RPMI7951 (cell line): Measurements from ENCODE around the gene HABP4. TPM values are rescaled to one million over a fixed set of nuclear protein-coding genes. Genes with fewer than 3 reads are reported as not detected.

ENCODE experiments used
- DNase-seq: peaks from one replicate; pipeline ENCODE4 v3.0.0-alpha.2; 2012; ENCODE audit warnings: low read depth
- total RNA-seq: library from RNA; depleted of rRNA; stranded (reverse); fragments of >200 nt; shearing (Covaris generic); gene quantifications from 2 replicates; pipeline ENCODE4 v1.2.3, GENCODE V29; 2014; rRNA removed

Gene HABP4
- total RNA-seq, 1 experiment from 2014 or later, result 8.8 TPM

DNA sequence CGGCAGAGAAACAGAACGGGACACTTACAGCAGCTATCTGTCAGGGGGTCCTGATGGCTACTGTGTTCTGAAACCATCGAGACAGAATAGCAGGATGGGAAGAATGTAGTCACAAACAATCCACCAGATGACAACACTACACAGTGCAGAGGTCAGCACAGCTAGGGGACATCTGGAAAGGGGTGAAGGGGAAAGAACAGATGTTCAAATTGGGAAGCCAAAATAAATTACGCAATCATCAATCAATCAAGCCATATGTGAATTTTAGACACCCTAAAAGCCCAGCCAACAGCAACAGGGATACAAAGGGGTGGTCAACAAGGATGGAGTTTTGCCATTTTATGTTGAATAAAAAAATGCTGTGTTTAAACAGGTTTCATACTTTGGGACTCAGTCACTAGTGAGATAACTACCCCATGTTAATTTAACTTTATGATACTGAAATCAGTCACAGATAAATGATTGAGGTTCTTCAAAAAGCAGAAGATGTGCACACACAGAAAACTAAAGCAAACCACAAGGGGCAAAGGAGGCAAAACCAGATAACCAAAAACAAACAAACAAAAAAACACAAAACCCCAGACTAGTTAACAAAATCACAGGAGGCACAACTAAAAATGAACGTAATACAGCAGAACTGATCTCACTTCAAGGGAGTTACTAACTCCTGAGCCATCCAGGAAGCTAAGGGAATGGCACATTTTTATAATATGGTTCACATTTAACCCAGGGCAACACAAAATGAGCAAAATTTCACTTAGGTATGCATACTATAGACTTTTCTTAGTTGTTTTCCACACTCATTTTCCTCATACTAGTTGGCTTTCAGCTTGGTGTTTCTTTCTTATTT, 65.9 kb downstream of the HABP4 start:
- no peak for DNase-seq

DNA sequence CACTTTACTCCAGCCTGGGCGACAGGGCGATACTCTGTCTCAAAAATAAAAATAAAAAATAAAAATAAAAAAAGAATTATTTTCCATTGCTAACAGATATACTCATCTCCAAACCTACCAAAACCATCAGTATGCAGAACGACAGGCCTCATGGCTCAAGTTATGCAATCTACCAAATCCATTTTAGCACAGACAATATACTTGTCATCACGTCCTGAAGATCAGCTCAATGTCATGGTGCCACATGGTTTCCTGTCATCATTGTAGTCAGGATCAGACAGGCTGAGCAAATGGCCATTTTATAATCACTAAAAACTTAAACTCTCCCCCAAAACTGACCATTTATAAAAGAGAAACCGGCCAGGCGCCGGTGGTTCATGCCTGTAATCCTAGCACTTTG, 69.1 kb downstream of the HABP4 start:
- DNase-seq, result no peak

DNA sequence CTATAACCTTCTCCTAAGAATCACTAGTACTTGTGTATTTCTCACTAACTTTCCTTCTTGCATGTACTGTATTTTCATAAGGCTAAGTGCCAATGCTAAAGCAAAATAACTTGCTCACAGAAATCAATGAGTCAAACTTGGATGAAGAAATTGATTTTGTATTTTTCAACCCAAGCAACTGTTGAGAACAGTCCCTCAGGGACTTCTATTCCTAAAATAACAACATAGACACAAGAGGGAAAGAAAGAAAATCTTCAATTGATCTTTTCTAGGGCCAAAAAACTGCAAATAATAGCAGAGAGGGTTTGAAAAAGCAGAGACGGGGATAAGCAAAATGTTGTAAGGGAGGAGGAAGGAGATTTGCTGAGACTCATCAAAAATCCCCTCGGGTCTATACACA, 69.8 kb downstream of the HABP4 start:
- DNase-seq, result no peak

DNA sequence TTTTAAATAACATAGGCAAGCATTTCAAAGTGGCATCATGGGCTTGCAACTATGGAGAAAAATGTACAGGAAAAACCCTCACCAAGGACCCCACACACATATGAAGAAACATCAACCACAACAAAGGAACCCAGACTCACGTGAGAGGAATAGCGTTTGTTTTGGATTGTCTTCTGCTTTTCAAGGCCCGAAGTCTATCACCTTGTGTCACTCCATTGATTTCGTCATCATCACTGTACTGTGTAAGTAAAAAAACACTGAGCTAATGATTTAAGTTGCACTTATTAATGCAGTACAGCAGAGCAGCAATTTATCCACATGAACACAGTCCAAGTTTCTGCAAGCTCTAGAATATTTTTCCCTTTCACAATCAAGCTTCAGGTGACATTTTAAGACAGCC, 72.4 kb downstream of the HABP4 start:
- no peak for DNase-seq

DNA sequence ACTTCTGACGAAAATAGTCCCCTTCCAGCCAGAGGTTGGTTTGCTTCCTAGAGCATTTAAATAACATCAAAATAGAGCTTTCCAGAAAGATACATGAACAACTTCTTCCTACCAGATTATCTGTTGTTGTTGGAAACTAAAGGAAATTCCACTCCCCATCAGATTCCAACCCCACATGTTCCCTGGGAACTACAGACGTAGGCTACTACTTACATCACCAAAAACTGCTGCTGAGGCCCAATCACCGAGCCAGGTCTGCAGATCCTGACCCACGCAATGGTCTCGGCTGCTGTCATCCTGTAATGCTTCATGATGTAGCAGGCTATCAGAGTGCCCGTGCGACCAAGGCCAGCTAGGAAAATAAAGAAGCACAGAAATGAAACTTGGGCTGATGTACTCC, 73.4 kb downstream of the HABP4 start:
- DNase-seq, result no peak

DNA sequence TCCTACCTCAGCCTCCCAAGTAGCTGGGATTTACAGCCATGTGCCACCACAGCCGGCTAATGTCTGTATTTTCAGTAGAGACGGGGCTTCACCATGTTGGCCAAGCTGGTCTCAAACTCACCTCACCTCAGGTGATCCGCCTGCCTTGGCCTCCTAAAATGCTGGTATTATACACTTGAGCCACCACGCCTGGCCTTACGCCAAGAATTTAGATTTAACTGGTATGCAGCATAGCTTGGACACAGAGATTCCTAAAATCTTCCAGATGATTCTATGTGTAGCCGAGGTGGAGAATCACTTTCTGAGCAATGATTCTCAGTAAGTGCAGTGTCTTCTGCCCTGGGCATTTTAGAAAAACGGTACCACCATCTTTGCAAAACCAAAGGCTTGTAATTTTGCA, 74.1 kb downstream of the HABP4 start:
- no peak for DNase-seq

DNA sequence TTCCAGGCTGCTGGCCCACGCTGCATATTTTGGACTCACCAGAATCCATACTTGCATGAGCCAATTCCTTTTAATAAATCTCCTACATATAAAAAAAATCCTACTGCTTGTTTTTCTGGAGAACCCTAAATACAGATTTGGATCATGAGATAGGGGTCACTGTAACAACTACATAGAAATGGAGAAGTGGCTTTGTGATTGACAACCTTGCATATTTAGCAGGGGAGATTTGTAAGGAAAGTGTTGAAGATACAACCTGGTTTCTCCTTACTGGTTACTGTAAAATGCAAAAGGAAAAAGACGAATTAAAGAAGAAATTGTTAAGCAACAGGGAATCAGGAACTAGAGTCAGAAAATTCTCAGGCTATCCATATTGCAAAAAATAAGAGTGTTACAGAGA, 74.8 kb downstream of the HABP4 start:
- DNase-seq, result no peak

DNA sequence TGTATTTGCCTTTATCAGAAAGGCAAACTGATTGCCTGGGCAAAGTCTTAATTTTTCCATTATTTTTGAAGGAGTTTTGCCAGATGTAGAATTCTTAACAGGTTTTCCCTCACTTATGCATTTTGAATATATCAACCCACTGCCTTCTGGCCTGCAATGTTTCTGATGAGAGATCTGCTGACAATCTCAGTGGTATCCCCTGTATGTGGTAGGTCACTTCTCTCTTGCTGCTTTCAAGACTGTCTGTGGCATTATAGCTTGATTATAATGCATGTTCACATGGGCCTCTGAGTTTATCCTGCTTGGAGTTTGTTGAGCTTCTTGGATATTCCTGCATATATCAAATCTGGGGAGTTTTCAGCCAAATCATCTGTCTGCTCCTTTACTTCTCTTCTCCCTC, 82.2 kb downstream of the HABP4 start:
- no peak for DNase-seq

DNA sequence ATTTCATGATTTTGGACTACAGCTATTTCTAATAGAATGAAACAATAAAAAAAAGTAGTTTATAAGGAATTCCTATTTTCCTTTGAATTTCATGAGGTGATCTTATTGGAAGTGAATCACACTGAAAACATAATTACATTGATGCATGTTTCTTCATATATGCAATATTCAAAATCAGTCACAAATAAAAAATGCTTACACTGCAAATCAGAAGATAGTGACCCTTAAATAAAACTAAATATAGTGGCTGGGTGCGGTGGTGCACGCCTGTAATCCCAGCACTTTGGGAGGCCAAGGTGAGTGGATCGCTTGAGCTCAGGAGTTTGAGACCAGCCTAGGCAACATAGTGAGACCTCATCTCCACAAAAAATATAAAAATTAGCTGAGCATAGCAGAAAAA, 90.1 kb downstream of the HABP4 start:
- no peak for DNase-seq

Other genes with a start within 250 kb of the HABP4 start
- not detected in 2 replicates for gene HSD17B3, start 148.0 kb upstream of the HABP4 start, total RNA-seq
- gene SLC35D2, start 66.5 kb upstream of the HABP4 start, total RNA-seq, result 21.3 and 21.9 TPM in 2 replicates
- 18.2 and 21.1 TPM in 2 replicates for gene ZNF367, start 31.8 kb upstream of the HABP4 start, total RNA-seq
- 14.0 and 15.5 TPM in 2 replicates for gene CDC14B, start 169.7 kb downstream of the HABP4 start, total RNA-seq
- 23.7 and 26.7 TPM in 2 replicates for gene PRXL2C, start 205.1 kb downstream of the HABP4 start, total RNA-seq